GM12878 (cell line): ENCODE data around the gene CD58.

Experiments used
- FOS ChIP-seq: IDR thresholded peaks from 3 replicates; pipeline ENCODE4 v1.6.1; 2011; ENCODE audit warnings: borderline replicate concordance; ENCODE audit not compliant: insufficient read length; ENCODE audit errors: extremely low read depth
- HDAC2 ChIP-seq: fragments of 200-600 bp; sonication (generic); IDR thresholded peaks from 2 replicates; pipeline ENCODE4 v1.6.1; 2017
- HDAC6 ChIP-seq: fragments of 200-600 bp; sonication (generic); IDR thresholded peaks from one replicate; pipeline ENCODE4 v1.8.0; 2017; ENCODE audit warnings: antibody characterized with exemption; ENCODE audit not compliant: unreplicated experiment
- SIN3A ChIP-seq: IDR thresholded peaks from 2 replicates; pipeline ENCODE4 v1.6.1; 2012; ENCODE audit warnings: low read depth, low read length, improper control_type of control experiment
- SP1 ChIP-seq: IDR thresholded peaks from one replicate; pipeline ENCODE4 v1.6.1; 2011; ENCODE audit warnings: low read depth, low read length
- TBL1XR1 ChIP-seq: IDR thresholded peaks from 2 replicates; pipeline ENCODE4 v1.6.1; 2012; ENCODE audit warnings: low read depth, low read length, improper control_type of control experiment
- ZNF592 ChIP-seq: fragments of 450-650 bp; IDR thresholded peaks from 2 replicates; pipeline ENCODE4 v1.6.1; 2017; ENCODE audit warnings: mild to moderate bottlenecking, moderate library complexity

- TF ChIP-seq SIN3A (no peak), ZNF592 (no peak), FOS (no peak), TBL1XR1 (no peak), SP1 (no peak), HDAC2 (no peak), HDAC6 (no peak)
Measured at GRCh38 chr1:116476321-116476720, 94.5 kb downstream of the CD58 start.
